Measurements from ENCODE around the gene FBXL16.

DNA sequence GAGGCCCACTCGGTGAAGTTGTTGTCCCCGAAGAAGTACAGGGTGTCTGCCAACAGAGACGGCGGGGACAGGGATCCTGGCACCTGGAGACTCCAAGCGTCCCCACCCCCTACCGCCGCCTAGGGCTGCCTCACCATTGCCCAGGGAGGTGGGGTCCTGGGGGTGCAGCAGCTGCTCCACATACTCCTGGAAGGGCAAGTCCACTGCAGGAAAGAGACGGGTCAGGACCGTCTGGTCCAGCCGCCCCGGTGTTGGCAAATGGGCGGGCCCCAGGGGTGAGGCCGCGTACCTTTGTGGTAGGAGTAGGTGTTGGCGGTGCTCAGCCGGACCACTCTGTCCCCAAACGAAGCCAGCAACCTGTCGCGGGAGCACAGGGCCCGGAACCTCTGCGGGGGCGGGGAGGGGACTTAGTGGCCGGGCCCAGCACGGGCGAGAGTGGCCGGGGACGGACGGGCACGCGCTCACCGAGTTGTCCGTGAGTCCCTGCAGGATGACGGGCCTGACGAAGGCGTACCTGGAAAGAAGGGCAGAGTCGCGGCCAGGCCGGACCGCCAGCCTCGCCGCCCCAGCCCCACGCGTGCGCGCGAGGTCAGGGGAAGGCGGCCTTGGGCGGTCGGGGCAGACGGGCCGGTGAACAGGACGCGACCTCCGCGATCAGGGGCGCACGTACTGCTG lies 22.1 kb downstream of the FBXL16 start:
- TF ChIP-seq, protein P1, sequence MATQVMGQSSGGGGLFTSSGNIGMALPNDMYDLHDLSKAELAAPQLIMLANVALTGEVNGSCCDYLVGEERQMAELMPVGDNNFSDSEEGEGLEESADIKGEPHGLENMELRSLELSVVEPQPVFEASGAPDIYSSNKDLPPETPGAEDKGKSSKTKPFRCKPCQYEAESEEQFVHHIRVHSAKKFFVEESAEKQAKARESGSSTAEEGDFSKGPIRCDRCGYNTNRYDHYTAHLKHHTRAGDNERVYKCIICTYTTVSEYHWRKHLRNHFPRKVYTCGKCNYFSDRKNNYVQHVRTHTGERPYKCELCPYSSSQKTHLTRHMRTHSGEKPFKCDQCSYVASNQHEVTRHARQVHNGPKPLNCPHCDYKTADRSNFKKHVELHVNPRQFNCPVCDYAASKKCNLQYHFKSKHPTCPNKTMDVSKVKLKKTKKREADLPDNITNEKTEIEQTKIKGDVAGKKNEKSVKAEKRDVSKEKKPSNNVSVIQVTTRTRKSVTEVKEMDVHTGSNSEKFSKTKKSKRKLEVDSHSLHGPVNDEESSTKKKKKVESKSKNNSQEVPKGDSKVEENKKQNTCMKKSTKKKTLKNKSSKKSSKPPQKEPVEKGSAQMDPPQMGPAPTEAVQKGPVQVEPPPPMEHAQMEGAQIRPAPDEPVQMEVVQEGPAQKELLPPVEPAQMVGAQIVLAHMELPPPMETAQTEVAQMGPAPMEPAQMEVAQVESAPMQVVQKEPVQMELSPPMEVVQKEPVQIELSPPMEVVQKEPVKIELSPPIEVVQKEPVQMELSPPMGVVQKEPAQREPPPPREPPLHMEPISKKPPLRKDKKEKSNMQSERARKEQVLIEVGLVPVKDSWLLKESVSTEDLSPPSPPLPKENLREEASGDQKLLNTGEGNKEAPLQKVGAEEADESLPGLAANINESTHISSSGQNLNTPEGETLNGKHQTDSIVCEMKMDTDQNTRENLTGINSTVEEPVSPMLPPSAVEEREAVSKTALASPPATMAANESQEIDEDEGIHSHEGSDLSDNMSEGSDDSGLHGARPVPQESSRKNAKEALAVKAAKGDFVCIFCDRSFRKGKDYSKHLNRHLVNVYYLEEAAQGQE (IDR thresholded peaks at IDR 0.05; ENCODE audit: low read depth), result no peak
- TF ChIP-seq CEBPB (IDR thresholded peaks at IDR 0.05) (no peak), EP300 (IDR thresholded peaks at IDR 0.05; ENCODE audit: borderline replicate concordance) (no peak), TAF1 (IDR thresholded peaks at IDR 0.05; ENCODE audit: low read depth) (no peak; the same call in 1 of the 2 replicates), TCF12 (IDR thresholded peaks at IDR 0.05; ENCODE audit: low read depth) (no peak), YY1 (IDR thresholded peaks at IDR 0.05; ENCODE audit: low read depth) (no peak), MAX (IDR thresholded peaks at IDR 0.05) (no peak; the same call in 1 of the 2 replicates), NFIC (IDR thresholded peaks at IDR 0.05) (no peak), FOXM1 (IDR thresholded peaks at IDR 0.05; ENCODE audit: borderline replicate concordance, low read depth) (no peak)

Data from Ishikawa (cell line).